OCI-LY7 (cell line): ENCODE results near the gene PSME3IP1. TPM values are rescaled to one million over a fixed set of nuclear protein-coding genes. Genes with fewer than 3 reads are reported as not detected.

Source experiments
- BruUV-seq: library from RNA; stranded (reverse); fragments of 400-500 nt; replicated peaks from 2 replicates; lab custom pipeline; 2021; lab: Mats Ljungman, UMichigan
- CTCF ChIA-PET: fragments of 300-600 bp; sonication (Branson Sonifier 250); formaldehyde crosslinking; loops from one replicate; lab custom pipeline; 2022; ENCODE audit warnings: antibody characterized with exemption; ENCODE audit not compliant: unreplicated experiment; lab: Charles Lee
- POLR2A ChIA-PET: fragments of 300-600 bp; sonication (Branson Sonifier 250); formaldehyde crosslinking; loops from one replicate; lab custom pipeline; 2022; ENCODE audit warnings: antibody characterized with exemption; lab: Charles Lee
- DNase-seq: peaks from one replicate; pipeline ENCODE4 v3.0.0-alpha.2; 2015; ENCODE audit warnings: low spot score
- H2AFZ ChIP-seq: fragments of 200-600 bp; sonication (generic), shearing (Covaris generic); 2 replicates; pipeline ENCODE4 v1.6.1; 2014; ENCODE audit warnings: mild to moderate bottlenecking, antibody characterized with exemption, low read length, moderate library complexity
- H3K27ac ChIP-seq: fragments of 200-600 bp; sonication (generic); 2 replicates; pipeline ENCODE4 v1.5.1; 2014; ENCODE audit warnings: mixed run types, low read depth, mild to moderate bottlenecking, moderate library complexity, low read length, inconsistent platforms; ENCODE audit not compliant: poor library complexity, severe bottlenecking
- H3K36me3 ChIP-seq: fragments of 200-600 bp; sonication (generic); 2 replicates; pipeline ENCODE4 v1.6.1; 2014; ENCODE audit warnings: mild to moderate bottlenecking, antibody characterized with exemption, low read length, moderate library complexity, mixed read lengths; ENCODE audit not compliant: insufficient read depth
- H3K4me1 ChIP-seq: fragments of 200-600 bp; sonication (generic); 2 replicates; pipeline ENCODE4 v1.5.1; 2014; ENCODE audit warnings: mild to moderate bottlenecking, low read length; ENCODE audit not compliant: insufficient read depth, poor library complexity, severe bottlenecking
- H3K4me2 ChIP-seq: fragments of 200-600 bp; sonication (generic); 2 replicates; pipeline ENCODE4 v1.6.1; 2014; ENCODE audit warnings: mild to moderate bottlenecking, low read length
- H3K4me3 ChIP-seq: fragments of 200-600 bp; sonication (generic); 2 replicates; pipeline ENCODE4 v1.5.1; 2014; ENCODE audit warnings: mild to moderate bottlenecking, low read depth, low read length; ENCODE audit not compliant: poor library complexity, severe bottlenecking
- H3K79me2 ChIP-seq: fragments of 200-600 bp; sonication (generic); 2 replicates; pipeline ENCODE4 v1.6.1; 2016; ENCODE audit warnings: low read depth, mild to moderate bottlenecking, low read length, moderate library complexity, mixed read lengths; ENCODE audit not compliant: insufficient read depth
- H3K9me2 ChIP-seq: fragments of 200-600 bp; sonication (generic); 2 replicates; pipeline ENCODE4 v1.6.1; 2016; ENCODE audit warnings: mild to moderate bottlenecking, low read length, mixed read lengths; ENCODE audit not compliant: insufficient read depth
- H3K9me3 ChIP-seq: fragments of 200-600 bp; sonication (generic); 2 replicates; pipeline ENCODE4 v1.6.1; 2014; ENCODE audit warnings: mild to moderate bottlenecking, mixed run types, low read length, mixed read lengths
- H4K20me1 ChIP-seq: fragments of 200-600 bp; sonication (generic); 2 replicates; pipeline ENCODE4 v1.6.1; 2014; ENCODE audit warnings: mild to moderate bottlenecking, antibody characterized with exemption, low read length, moderate library complexity, mixed read lengths; ENCODE audit not compliant: insufficient read depth
- EZH2phosphoT487 ChIP-seq: fragments of 200-600 bp; sonication (generic); IDR thresholded peaks from 2 replicates; pipeline ENCODE4 v1.6.1; 2018; ENCODE audit warnings: low read depth, borderline replicate concordance, mild to moderate bottlenecking, mixed run types, antibody characterized with exemption, low read length, moderate library complexity, mixed read lengths
- intact Hi-C: fragments of 100-400 bp; cut with micrococcal nuclease; formaldehyde crosslinking; loops from one replicate; pipeline ENCODE4 v1.10.0; 2022; ENCODE audit not compliant: unreplicated experiment
- total RNA-seq, 2 experiments: library from RNA; depleted of rRNA in 1 of 2; stranded (reverse); fragments of >200 nt in 1 of 2; shearing (Covaris generic) in 1 of 2; gene quantifications; 2 replicates each; pipeline ENCODE4 v1.2.3, GENCODE V29; 2014 to 2022
- TF ChIP-seq, protein P1 (sequence below): fragments of 200-600 bp; sonication (generic); conservative IDR thresholded peaks from 2 replicates; pipeline ENCODE4 v1.5.1; 2014; ENCODE audit warnings: mild to moderate bottlenecking, antibody characterized with exemption, low read length, moderate library complexity, mixed read lengths

The PSME3IP1 gene
- total RNA-seq, 2 experiments from 2014 or later, result 89.5 to 152 TPM

DNA sequence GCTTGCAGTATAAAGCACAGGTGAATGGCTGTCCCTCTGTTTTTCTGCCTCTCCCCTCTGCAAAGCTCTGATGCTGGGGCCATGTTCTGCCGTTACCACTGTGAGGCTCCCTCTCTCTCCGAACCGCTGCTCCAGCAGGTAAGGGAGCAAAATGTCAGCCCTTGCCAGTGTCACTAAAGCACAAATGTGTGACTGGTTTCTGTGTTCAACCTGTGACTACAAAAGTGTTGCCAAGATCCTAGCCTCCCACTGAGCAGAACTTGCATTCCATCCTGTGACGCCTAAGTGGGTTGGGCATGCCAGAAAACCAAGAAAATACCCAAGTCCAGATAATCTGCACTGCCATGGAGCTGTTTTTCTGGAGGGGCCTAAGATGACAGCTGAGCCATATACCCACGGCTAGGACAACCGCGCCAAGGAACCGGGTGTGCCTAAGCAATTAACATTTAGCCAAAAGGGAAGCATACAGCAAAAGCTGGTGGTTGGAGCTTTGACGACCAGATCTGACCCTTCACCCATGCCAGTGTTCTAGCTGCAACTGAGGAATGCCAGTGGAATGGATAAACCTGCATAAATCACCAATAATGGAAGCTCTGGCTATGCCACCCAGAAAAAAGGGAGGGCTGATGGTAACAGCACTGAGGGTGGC lies 35.0 kb downstream of the PSME3IP1 start:
- H3K36me3 ChIP-seq, result peaks cover 44% of the 10 kb centered on the region
- CTCF ChIA-PET, result no interaction called here
- no peak overlapping the region for H3K4me2 ChIP-seq

DNA sequence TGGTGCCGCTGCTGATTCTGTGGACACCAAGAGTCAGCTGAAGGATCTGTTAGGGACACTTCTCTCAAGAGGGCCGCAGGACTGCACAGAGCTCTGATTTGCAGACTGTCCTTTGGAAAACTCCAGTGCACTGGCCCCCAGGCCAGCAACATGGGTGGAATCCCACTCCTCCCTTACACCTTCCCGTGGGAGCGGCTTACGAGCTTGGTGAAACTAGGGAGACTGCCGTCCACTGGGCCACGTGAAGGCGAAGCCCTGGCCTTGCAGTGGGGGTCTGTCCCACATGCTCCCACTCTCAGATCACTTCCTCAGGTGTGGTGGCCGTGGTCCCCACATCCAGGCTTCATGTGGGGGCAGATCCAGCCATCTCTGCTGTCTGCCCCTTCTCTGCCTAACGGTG lies 36.4 kb downstream of the PSME3IP1 start:
- Histone ChIP-seq H3K9me2 (no peaks in the 10 kb centered on the region), H2AFZ (no peak overlapping the region), H3K4me3 (no peak overlapping the region), H3K79me2 (no peaks in the 10 kb centered on the region), H3K36me3 (peaks cover 30% of the 10 kb centered on the region), H3K4me2 (no peak overlapping the region), H3K27ac (no peak overlapping the region), H4K20me1 (no peaks in the 10 kb centered on the region), H3K4me1 (peaks cover 41% of the 10 kb centered on the region), H3K9me3 (no peaks in the 10 kb centered on the region)
- ChIA-PET POLR2A (no interaction called here), CTCF (no interaction called here)
- intact Hi-C loops, result no loop called here
- no TSS peak for BruUV-seq
- TF ChIP-seq EZH2phosphoT487, result no peak
- TF ChIP-seq, protein P1, sequence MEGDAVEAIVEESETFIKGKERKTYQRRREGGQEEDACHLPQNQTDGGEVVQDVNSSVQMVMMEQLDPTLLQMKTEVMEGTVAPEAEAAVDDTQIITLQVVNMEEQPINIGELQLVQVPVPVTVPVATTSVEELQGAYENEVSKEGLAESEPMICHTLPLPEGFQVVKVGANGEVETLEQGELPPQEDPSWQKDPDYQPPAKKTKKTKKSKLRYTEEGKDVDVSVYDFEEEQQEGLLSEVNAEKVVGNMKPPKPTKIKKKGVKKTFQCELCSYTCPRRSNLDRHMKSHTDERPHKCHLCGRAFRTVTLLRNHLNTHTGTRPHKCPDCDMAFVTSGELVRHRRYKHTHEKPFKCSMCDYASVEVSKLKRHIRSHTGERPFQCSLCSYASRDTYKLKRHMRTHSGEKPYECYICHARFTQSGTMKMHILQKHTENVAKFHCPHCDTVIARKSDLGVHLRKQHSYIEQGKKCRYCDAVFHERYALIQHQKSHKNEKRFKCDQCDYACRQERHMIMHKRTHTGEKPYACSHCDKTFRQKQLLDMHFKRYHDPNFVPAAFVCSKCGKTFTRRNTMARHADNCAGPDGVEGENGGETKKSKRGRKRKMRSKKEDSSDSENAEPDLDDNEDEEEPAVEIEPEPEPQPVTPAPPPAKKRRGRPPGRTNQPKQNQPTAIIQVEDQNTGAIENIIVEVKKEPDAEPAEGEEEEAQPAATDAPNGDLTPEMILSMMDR, result no peak
- DNase-seq, result no peak

More for the DNA sequence above, 35.0 kb downstream of the PSME3IP1 start:
- Histone ChIP-seq H3K9me3 (no peaks in the 10 kb centered on the region), H3K4me1 (peaks cover 36% of the 10 kb centered on the region), H3K27ac (no peak overlapping the region), H3K9me2 (no peaks in the 10 kb centered on the region), H3K79me2 (no peaks in the 10 kb centered on the region), H4K20me1 (no peaks in the 10 kb centered on the region), H2AFZ (no peak overlapping the region), H3K4me3 (no peak overlapping the region)
- POLR2A ChIA-PET, result interaction anchor here (0.6 kb wide), 1 partner anchor 251 kb away, joined by 3 read pairs; no protein-coding TSS in a partner anchor
- BruUV-seq, result no TSS peak
- no peak for DNase-seq
- intact Hi-C loops, result no loop called here
- TF ChIP-seq, protein P1, result no peak
- no peak for TF ChIP-seq EZH2phosphoT487

DNA sequence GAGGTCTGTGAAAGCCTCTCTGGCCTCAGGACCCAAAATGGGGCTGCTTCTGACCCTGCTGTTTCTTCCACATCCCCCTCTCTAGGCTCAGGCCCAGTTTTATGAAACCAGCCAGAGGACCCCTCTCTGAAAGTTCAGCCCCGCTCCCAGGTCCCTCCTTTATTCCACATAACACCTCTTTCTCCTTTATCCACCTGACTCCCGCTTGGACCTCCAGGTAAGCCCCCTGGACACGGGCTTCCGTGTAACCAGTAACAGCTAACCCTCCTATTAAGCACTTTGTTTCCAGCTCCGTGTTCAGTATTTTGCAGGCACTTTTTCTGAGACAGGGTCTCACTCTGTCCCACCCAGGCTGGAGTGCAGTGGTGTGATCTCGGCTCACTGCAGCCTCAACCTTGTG lies 37.4 kb downstream of the PSME3IP1 start:
- H3K4me3 ChIP-seq, result no peak overlapping the region
- POLR2A ChIA-PET, result no interaction called here
- BruUV-seq, result no TSS peak

More for the DNA sequence above, 37.4 kb downstream of the PSME3IP1 start:
- TF ChIP-seq EZH2phosphoT487, result no peak
- TF ChIP-seq, protein P1, result no peak
- intact Hi-C loops, result no loop called here
- H3K36me3 ChIP-seq, result peaks cover 21% of the 10 kb centered on the region
- peaks cover 41% of the 10 kb centered on the region for H3K4me1 ChIP-seq
- CTCF ChIA-PET, result no interaction called here
- peak overlapping the region; percentile 61 for H3K4me2 ChIP-seq
- H2AFZ ChIP-seq, result no peak overlapping the region
- no peaks in the 10 kb centered on the region for H4K20me1 ChIP-seq
- no peaks in the 10 kb centered on the region for H3K9me3 ChIP-seq
- no peaks in the 10 kb centered on the region for H3K9me2 ChIP-seq
- DNase-seq, result no peak
- no peaks in the 10 kb centered on the region for H3K79me2 ChIP-seq
- H3K27ac ChIP-seq, result peak overlapping the region; percentile 72
